ENCODE measurements around the gene ASB16.
A peak's percentile ranks its signal among the peaks of the same experiment; 100 is the strongest.

The ASB16 gene

DNA sequence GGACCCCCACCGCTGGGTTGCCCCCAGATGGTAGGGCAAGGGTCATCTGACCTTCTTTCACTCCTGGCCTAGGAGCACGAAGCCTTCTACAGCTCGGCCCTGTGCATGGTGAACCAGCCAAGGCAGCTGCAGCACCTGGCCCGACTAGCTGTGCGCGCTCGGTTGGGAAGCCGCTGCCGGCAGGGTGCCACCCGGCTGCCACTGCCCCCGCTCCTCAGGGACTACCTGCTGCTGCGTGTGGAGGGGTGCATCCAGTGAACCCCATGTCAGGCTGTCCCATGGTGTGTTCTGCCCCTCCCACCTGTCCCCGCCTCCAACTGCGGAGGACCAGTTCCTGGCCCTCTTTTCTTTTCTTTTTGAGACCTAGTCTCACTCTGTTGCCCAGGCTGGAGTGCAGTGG is 7.6 kb downstream of the ASB16 start:
- TF ChIP-seq, protein P1, sequence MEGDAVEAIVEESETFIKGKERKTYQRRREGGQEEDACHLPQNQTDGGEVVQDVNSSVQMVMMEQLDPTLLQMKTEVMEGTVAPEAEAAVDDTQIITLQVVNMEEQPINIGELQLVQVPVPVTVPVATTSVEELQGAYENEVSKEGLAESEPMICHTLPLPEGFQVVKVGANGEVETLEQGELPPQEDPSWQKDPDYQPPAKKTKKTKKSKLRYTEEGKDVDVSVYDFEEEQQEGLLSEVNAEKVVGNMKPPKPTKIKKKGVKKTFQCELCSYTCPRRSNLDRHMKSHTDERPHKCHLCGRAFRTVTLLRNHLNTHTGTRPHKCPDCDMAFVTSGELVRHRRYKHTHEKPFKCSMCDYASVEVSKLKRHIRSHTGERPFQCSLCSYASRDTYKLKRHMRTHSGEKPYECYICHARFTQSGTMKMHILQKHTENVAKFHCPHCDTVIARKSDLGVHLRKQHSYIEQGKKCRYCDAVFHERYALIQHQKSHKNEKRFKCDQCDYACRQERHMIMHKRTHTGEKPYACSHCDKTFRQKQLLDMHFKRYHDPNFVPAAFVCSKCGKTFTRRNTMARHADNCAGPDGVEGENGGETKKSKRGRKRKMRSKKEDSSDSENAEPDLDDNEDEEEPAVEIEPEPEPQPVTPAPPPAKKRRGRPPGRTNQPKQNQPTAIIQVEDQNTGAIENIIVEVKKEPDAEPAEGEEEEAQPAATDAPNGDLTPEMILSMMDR (conservative IDR thresholded peaks at IDR 0.05; ENCODE audit: low read depth): no peak
- ChIA-PET POLR2A (ENCODE audit: low non-redundant PET) (no interaction called here), CTCF (no interaction called here)
- DNase-seq (ENCODE audit: low spot score): no peak
- H3K27ac ChIP-seq: peak overlapping the region; percentile 26

DNA sequence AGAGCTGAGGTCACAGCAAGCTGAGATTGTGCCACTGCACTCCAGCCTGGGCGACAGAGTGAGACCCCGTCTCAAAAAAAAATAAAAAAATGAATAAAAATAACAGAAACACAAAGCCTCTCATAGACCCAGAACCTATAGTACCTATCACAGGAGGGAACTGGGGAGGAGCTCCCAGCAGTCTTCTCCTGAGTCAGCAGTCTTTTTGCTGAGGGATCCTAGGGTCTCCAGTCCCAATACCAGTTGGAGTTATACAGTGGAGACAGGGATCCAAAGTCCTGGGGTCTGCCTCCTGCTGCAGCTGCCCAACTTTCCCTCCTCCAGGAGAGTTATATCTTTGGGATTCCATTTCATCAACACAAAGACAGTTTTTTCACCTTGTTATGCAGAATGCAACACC is 12.5 kb downstream of the ASB16 start:
- peak overlapping the region; percentile 26; the same call in 1 of the 2 replicates for H3K27ac ChIP-seq
- POLR2A ChIA-PET (ENCODE audit: low non-redundant PET): interaction anchor here (0.6 kb wide), 1 partner anchor 122 kb away, joined by 4 read pairs; no protein-coding TSS in a partner anchor
- TF ChIP-seq, protein P1 (conservative IDR thresholded peaks at IDR 0.05; ENCODE audit: low read depth): no peak
- CTCF ChIA-PET: no interaction called here
- DNase-seq (ENCODE audit: low spot score): no peak

DNA sequence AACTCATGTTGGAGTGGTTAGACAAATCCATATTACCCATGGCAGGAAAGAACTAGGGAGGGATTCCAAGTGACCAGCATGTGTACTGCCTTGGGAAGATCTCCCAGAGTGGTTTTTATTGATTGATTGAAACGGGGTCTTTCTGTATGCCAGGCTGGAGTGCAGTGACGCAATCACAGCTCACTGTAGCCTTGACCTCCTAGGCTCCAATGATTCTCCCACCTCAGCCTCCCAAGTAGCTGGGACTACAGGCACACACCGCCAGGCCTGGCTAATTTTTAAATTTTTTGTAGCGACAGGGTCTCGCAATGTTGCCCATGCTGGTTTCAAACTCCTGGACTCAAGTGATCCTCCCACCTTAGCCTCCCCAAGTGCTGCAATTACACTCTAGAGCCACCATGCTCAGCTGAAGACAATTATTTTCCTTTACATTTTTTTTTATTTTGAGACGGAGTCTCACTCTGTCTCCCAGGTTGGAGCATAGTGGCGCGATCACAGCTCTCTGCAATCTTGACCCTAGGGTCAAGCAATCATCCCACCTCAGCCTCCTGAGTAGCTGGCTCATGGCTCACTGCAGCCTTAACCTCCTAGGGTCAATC is 13.8 kb downstream of the ASB16 start:
- peak overlapping the region; percentile 38 for H3K27ac ChIP-seq
- TF ChIP-seq, protein P1 (conservative IDR thresholded peaks at IDR 0.05; ENCODE audit: low read depth): no peak
- DNase-seq (ENCODE audit: low spot score): no peak
- ChIA-PET CTCF (no interaction called here), POLR2A (ENCODE audit: low non-redundant PET) (interaction anchor here (0.6 kb wide), 1 partner anchor 124 kb away, joined by 5 read pairs; no protein-coding TSS in a partner anchor)

DNA sequence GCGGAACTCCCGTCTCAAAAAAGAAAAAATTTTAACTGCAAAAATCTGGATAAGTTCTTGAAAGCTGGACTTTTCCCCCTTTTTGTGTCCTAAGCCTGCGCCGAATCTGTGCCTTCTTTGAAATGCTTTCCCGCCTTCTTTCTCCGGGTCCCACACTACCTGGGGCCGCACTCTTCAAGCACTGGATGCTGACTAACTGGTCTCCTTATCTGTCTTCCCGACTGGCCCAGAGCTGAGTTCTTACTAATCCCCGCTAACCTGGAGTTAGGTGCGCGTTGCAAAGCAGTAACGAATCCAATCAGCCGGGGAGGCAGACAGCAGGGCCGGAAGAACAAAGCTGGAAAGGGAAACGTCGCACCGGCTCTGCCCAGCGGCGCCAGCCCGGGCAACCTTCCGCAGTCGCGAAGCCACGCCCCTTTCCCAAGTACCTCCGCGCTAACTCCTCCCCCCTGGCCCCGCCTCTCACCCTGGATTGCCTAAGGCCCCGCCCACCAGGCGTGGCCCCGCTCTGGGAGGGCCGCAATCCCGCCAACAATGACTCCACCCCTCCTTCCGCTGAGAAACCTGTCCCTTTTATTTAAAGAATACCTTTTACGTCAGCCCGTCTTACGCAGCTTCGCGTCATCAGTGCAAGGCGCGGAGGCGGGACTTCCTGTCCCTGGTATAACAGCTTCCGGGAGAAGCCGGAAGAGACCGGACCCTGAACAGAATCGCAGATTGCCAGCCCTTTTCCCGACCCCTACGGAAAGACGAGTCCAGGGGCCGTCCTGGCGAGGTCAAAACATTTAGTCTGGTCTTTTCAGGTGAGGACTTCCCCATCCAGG is 16.0 kb downstream of the ASB16 start, which contains the start of gene TMUB2:
TMUB2 (plus strand) TSS at position 666 of the 824 bp plus-strand sequence. CDS start 737 bp downstream, outside the sequence.
- H3K27ac ChIP-seq: peak within 1 kb of the TSS; percentile 94
- CTCF ChIA-PET: interaction anchor here (0.6 to 1.1 kb wide), 5 partner anchors 18 to 164 kb away, joined by 3 to 7 read pairs (median 4); no protein-coding TSS in a partner anchor
- DNase-seq (ENCODE audit: low spot score): peak; percentile 100
- POLR2A ChIA-PET (ENCODE audit: low non-redundant PET): interaction anchor here (0.6 to 1.6 kb wide), 7 partner anchors 11 to 159 kb away, joined by 3 to 7 read pairs (median 4); no protein-coding TSS in a partner anchor
- TF ChIP-seq, protein P1 (conservative IDR thresholded peaks at IDR 0.05; ENCODE audit: low read depth): no peak

- DNase-seq (ENCODE audit: low spot score): peak; percentile 75
- POLR2A ChIA-PET (ENCODE audit: low non-redundant PET): interaction anchor here (0.5 to 1.6 kb wide), 7 partner anchors 12 to 158 kb away, joined by 3 to 5 read pairs (median 3); no protein-coding TSS in a partner anchor
- CTCF ChIA-PET: no interaction called here
- H3K27ac ChIP-seq: peak overlapping the region; percentile 94
- TF ChIP-seq, protein P1 (conservative IDR thresholded peaks at IDR 0.05; ENCODE audit: low read depth): no peak
Measured at GRCh38 chr17:44187131-44187899, 16.8 kb downstream of the ASB16 start.
